ENCODE measurements around the gene TMEM8B.

TMEM8B gene

GRCh38 chr9:35793461-35793860 is 35.6 kb upstream of the TMEM8B start:
- H3K9ac ChIP-seq (ENCODE audit: low read length) = no peak overlapping the region
- no peak overlapping the region for H2AFZ ChIP-seq (ENCODE audit: low read length)
- no peaks in the 10 kb centered on the region for H3F3A ChIP-seq (ENCODE audit: insufficient read depth, low read length)
- H3K27ac ChIP-seq (ENCODE audit: low read depth, low read length, poor library complexity, severe bottlenecking) = no peak overlapping the region
- H3K79me2 ChIP-seq (ENCODE audit: insufficient read depth, low read length) = no peaks in the 10 kb centered on the region
- no peak overlapping the region for H3K4me3 ChIP-seq (ENCODE audit: low read depth, low read length, poor library complexity, severe bottlenecking)
- no peaks in the 10 kb centered on the region for H3K27me3 ChIP-seq (ENCODE audit: insufficient read depth, low read length)
- H3K4me1 ChIP-seq (ENCODE audit: insufficient read depth, low read length, severe bottlenecking) = no peaks in the 10 kb centered on the region
- no peak overlapping the region for H3K4me2 ChIP-seq (ENCODE audit: low read length)
- no peaks in the 10 kb centered on the region for H4K20me1 ChIP-seq (ENCODE audit: insufficient read depth, low read length)
- no peaks in the 10 kb centered on the region for H3K9me2 ChIP-seq (ENCODE audit: low read depth, low read length)
- peaks cover 4% of the 10 kb centered on the region; the same call in 1 of the 2 replicates for H3K36me3 ChIP-seq (ENCODE audit: insufficient read depth, low read length)
- no peaks in the 10 kb centered on the region for H3K9me3 ChIP-seq (ENCODE audit: low read length)
- TF ChIP-seq, protein P1, sequence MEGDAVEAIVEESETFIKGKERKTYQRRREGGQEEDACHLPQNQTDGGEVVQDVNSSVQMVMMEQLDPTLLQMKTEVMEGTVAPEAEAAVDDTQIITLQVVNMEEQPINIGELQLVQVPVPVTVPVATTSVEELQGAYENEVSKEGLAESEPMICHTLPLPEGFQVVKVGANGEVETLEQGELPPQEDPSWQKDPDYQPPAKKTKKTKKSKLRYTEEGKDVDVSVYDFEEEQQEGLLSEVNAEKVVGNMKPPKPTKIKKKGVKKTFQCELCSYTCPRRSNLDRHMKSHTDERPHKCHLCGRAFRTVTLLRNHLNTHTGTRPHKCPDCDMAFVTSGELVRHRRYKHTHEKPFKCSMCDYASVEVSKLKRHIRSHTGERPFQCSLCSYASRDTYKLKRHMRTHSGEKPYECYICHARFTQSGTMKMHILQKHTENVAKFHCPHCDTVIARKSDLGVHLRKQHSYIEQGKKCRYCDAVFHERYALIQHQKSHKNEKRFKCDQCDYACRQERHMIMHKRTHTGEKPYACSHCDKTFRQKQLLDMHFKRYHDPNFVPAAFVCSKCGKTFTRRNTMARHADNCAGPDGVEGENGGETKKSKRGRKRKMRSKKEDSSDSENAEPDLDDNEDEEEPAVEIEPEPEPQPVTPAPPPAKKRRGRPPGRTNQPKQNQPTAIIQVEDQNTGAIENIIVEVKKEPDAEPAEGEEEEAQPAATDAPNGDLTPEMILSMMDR (IDR thresholded peaks at IDR 0.05; ENCODE audit: low read length) = no peak
- TF ChIP-seq EZH2 (IDR thresholded peaks at IDR 0.05; ENCODE audit: borderline replicate concordance, low read length) = no peak

GRCh38 chr9:35795695-35796094 is 33.3 kb upstream of the TMEM8B start:
- peaks cover 1% of the 10 kb centered on the region; the same call in 1 of the 2 replicates for H3K36me3 ChIP-seq (ENCODE audit: insufficient read depth, low read length)
- no peak overlapping the region for H2AFZ ChIP-seq (ENCODE audit: low read length)
- no peak overlapping the region for H3K9ac ChIP-seq (ENCODE audit: low read length)
- H3K9me3 ChIP-seq (ENCODE audit: low read length) = no peaks in the 10 kb centered on the region
- TF ChIP-seq, protein P1 (IDR thresholded peaks at IDR 0.05; ENCODE audit: low read length) = no peak
- TF ChIP-seq EZH2 (IDR thresholded peaks at IDR 0.05; ENCODE audit: borderline replicate concordance, low read length) = no peak
- no peaks in the 10 kb centered on the region for H3K27me3 ChIP-seq (ENCODE audit: insufficient read depth, low read length)
- H3K4me3 ChIP-seq (ENCODE audit: low read depth, low read length, poor library complexity, severe bottlenecking) = no peak overlapping the region
- H3K9me2 ChIP-seq (ENCODE audit: low read depth, low read length) = no peaks in the 10 kb centered on the region
- no peaks in the 10 kb centered on the region for H3F3A ChIP-seq (ENCODE audit: insufficient read depth, low read length)
- no peaks in the 10 kb centered on the region for H3K79me2 ChIP-seq (ENCODE audit: insufficient read depth, low read length)
- no peak overlapping the region for H3K27ac ChIP-seq (ENCODE audit: low read depth, low read length, poor library complexity, severe bottlenecking)
- H4K20me1 ChIP-seq (ENCODE audit: insufficient read depth, low read length) = no peaks in the 10 kb centered on the region
- no peaks in the 10 kb centered on the region for H3K4me1 ChIP-seq (ENCODE audit: insufficient read depth, low read length, severe bottlenecking)
- H3K4me2 ChIP-seq (ENCODE audit: low read length) = no peak overlapping the region

DNA sequence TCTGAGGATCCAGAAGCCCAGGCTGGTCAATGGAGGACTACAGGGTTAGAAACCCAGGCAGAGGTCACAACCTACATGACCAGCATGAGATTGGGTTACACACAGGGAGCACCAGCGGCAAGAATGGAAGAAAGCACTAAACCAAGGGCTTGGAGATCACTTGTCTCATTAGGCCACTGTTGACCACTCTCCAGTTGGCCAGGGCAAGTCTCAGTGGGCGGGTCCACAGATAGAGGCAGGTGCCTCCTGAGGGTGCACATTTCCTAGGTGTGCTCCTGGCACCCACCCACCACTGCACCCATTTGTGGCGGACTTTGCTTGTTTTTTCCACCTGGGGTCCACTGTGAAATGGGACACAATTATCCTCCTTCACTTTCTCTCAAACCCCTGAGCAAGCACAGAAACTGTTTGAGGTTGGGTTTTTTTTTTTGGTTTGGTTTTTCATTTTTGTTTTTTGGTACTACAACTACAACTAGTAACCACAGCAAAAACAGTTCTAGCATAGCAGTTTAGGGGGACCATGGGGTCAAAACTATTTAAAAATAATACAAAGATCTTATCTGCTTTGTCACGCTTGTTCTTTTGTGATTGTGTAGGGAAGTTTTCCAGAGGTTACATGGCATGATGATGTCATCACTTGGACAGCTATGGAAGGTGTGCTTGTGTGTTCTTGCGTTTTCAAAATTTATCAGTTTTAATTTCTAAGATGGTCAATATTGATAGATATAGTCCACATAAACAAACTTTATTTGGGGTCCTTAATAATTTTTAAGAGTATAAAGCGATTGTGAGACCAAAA is 31.5 kb upstream of the TMEM8B start:
- Histone ChIP-seq H3K4me1 (ENCODE audit: insufficient read depth, low read length, severe bottlenecking) (no peaks in the 10 kb centered on the region), H3K36me3 (ENCODE audit: insufficient read depth, low read length) (peaks cover 6% of the 10 kb centered on the region; the same call in 1 of the 2 replicates), H3K27me3 (ENCODE audit: insufficient read depth, low read length) (no peaks in the 10 kb centered on the region), H3K9ac (ENCODE audit: low read length) (no peak overlapping the region), H3K27ac (ENCODE audit: low read depth, low read length, poor library complexity, severe bottlenecking) (no peak overlapping the region), H3K9me3 (ENCODE audit: low read length) (no peaks in the 10 kb centered on the region), H3K79me2 (ENCODE audit: insufficient read depth, low read length) (no peaks in the 10 kb centered on the region), H3K4me2 (ENCODE audit: low read length) (no peak overlapping the region), H2AFZ (ENCODE audit: low read length) (no peak overlapping the region), H3K4me3 (ENCODE audit: low read depth, low read length, poor library complexity, severe bottlenecking) (no peak overlapping the region), H3F3A (ENCODE audit: insufficient read depth, low read length) (no peaks in the 10 kb centered on the region), H4K20me1 (ENCODE audit: insufficient read depth, low read length) (no peaks in the 10 kb centered on the region), H3K9me2 (ENCODE audit: low read depth, low read length) (no peaks in the 10 kb centered on the region)
- TF ChIP-seq EZH2 (IDR thresholded peaks at IDR 0.05; ENCODE audit: borderline replicate concordance, low read length) = no peak
- TF ChIP-seq, protein P1 (IDR thresholded peaks at IDR 0.05; ENCODE audit: low read length) = no peak
